ENCODE data around the gene CIBAR2. TPM values are rescaled to one million over a fixed set of nuclear protein-coding genes. Genes with fewer than 3 reads are reported as not detected.

The CIBAR2 gene
- total and polyA plus RNA-seq, 9 of the 15 experiments (the other 6 are each of a cell fraction or from before 2014, with no cell fraction given) = not detected

GRCh38 chr16:85089525-85089924 lies 22.7 kb downstream of the CIBAR2 start:
- TF ChIP-seq ZNF197 (CRISPR knock-in tag; IDR thresholded peaks at IDR 0.05; ENCODE audit: low read depth) (no peak), NBN (IDR thresholded peaks at IDR 0.05; ENCODE audit: low read depth) (no peak), ZNF263 (CRISPR knock-in tag; IDR thresholded peaks at IDR 0.05; ENCODE audit: borderline replicate concordance) (peak; percentile 87), MYNN (IDR thresholded peaks at IDR 0.05) (no peak), MYNN (CRISPR knock-in tag; IDR thresholded peaks at IDR 0.05) (no peak), POLR2G (IDR thresholded peaks at IDR 0.05; ENCODE audit: low read depth, low read length) (peak; percentile 48; the same call in 1 of the 2 replicates), E2F8 (IDR thresholded peaks at IDR 0.05; ENCODE audit: low read depth, partially characterized antibody) (no peak), ZBTB2 (IDR thresholded peaks at IDR 0.05) (no peak)
- no peak overlapping the region for H2AFZ ChIP-seq (ENCODE audit: low read depth, low read length)
- H3K36me3 ChIP-seq (ENCODE audit: control insufficient read depth, insufficient read depth, low read length) = peaks cover 5% of the 10 kb centered on the region; the same call in 1 of the 3 replicates
- in situ Hi-C loops (cut with MboI) = no loop called here
- FAIRE-seq (peak; percentile 40), ATAC-seq (0 out of 3 replicates have a peak, but pooled peaks have one; percentile 2), DNase-seq (ENCODE audit: extremely low read depth in 1 of 4, low spot score in 3 of 4) (no peak)
- ChIA-PET POLR2A (interaction anchor here (0.7 kb wide), 1 partner anchor 41 kb away, joined by 3 read pairs; no protein-coding TSS in a partner anchor), CTCF (ENCODE audit: low intra/inter-chr PET ratio) (no interaction called here)
- peaks cover 9 to 59% of the 10 kb centered on the region in 2 experiments; a peak in 3 of 5 replicates for H3K4me1 ChIP-seq (replicated peaks in 1 of 2; ENCODE audit: control insufficient read depth in 2 of 2, insufficient read depth in 2 of 2, low read length in 2 of 2)
- H3K9ac ChIP-seq (ENCODE audit: insufficient read depth in 1 of 2, low read depth in 2 of 2, low read length in 2 of 2) = peak overlapping the region in 1 of 2 experiments; percentile 54; a peak in 1 of 4 replicates
- H4K20me1 ChIP-seq (replicated peaks; ENCODE audit: control insufficient read depth, insufficient read depth, low read length) = peaks cover 5% of the 10 kb centered on the region; the same call in 1 of the 2 replicates
- H3K79me2 ChIP-seq (ENCODE audit: control insufficient read depth, insufficient read depth, low read length) = no peaks in the 10 kb centered on the region
- no peak overlapping the region for H3K4me3 ChIP-seq
- BruUV-seq (replicated peaks) = no TSS peak
- WGBS (ENCODE audit: insufficient coverage, low coverage, missing lambda C conversion rate) = 32% methylated on average over 16 of the region's 16 CpGs
- H3K27me3 ChIP-seq (ENCODE audit: control insufficient read depth in 2 of 2, insufficient read depth in 2 of 2, low read length in 2 of 2) = peaks cover 10 to 18% of the 10 kb centered on the region in 2 experiments; a peak in 4 of 5 replicates
- no peaks in the 10 kb centered on the region for H3K9me1 ChIP-seq (ENCODE audit: control insufficient read depth, insufficient read depth, low read length)
- H3K27ac ChIP-seq (ENCODE audit: extremely low read depth, low read depth, low read length) = no peak overlapping the region
- H3K4me2 ChIP-seq (ENCODE audit: insufficient read depth, low read length) = no peak overlapping the region
- intact Hi-C loops (cut with micrococcal nuclease) = loop anchor here (5.0 to 10.0 kb wide), 3 partner anchors 62 to 465 kb away; partner anchors contain the start of gene KIAA0513
- H3K9me3 ChIP-seq (replicated peaks; ENCODE audit: control insufficient read depth, insufficient read depth, low read depth, low read length) = no peaks in the 10 kb centered on the region

Data from K562 (cell line).